DOHH2 (cell line): Measurements from ENCODE around the gene CASP2.

Experiments
- H3F3A ChIP-seq: fragments of 200-600 bp; sonication (generic), shearing (Covaris generic); 2 replicates; pipeline ENCODE4 v1.6.0; 2016; ENCODE audit warnings: antibody characterized with exemption, mild to moderate bottlenecking; ENCODE audit not compliant: control insufficient read depth, insufficient read depth
- H3K27ac ChIP-seq: fragments of 200-600 bp; sonication (generic); 2 replicates; pipeline ENCODE4 v1.5.1; 2014; ENCODE audit warnings: low read depth, mild to moderate bottlenecking, low read length, moderate library complexity
- H3K27me3 ChIP-seq: fragments of 200-600 bp; sonication (generic); 2 replicates; pipeline ENCODE4 v1.6.1; 2014; ENCODE audit warnings: mild to moderate bottlenecking, low read length, mixed read lengths; ENCODE audit not compliant: control insufficient read depth
- H3K36me3 ChIP-seq: fragments of 200-600 bp; sonication (generic); 2 replicates; pipeline ENCODE4 v1.6.1; 2014; ENCODE audit warnings: mild to moderate bottlenecking, low read length, moderate library complexity, mixed read lengths; ENCODE audit not compliant: control insufficient read depth
- H3K4me1 ChIP-seq: fragments of 200-600 bp; sonication (generic); 2 replicates; pipeline ENCODE4 v1.6.1; 2014; ENCODE audit warnings: mild to moderate bottlenecking, low read length, mixed read lengths; ENCODE audit not compliant: control insufficient read depth
- H3K4me2 ChIP-seq: fragments of 200-600 bp; sonication (generic); 2 replicates; pipeline ENCODE4 v1.6.0; 2014; ENCODE audit warnings: mild to moderate bottlenecking, low read length, moderate library complexity
- H3K4me3 ChIP-seq: fragments of 200-600 bp; sonication (generic); 2 replicates; pipeline ENCODE4 v1.5.1; 2014; ENCODE audit warnings: mild to moderate bottlenecking, low read length, mixed read lengths
- H3K79me2 ChIP-seq: fragments of 200-600 bp; sonication (generic); 2 replicates; pipeline ENCODE4 v1.6.1; 2014; ENCODE audit warnings: mild to moderate bottlenecking, low read length, mixed read lengths; ENCODE audit not compliant: control insufficient read depth
- H3K9me2 ChIP-seq: fragments of 200-600 bp; sonication (generic); replicated peaks from 2 replicates; pipeline ENCODE4 v1.6.1; 2014; ENCODE audit warnings: mild to moderate bottlenecking, low read length, mixed read lengths; ENCODE audit not compliant: control insufficient read depth
- H3K9me3 ChIP-seq: fragments of 200-600 bp; sonication (generic); 2 replicates; pipeline ENCODE4 v1.6.1; 2014; ENCODE audit warnings: antibody characterized with exemption, low read length, mixed read lengths; ENCODE audit not compliant: control insufficient read depth, insufficient read depth
- H4K20me1 ChIP-seq: fragments of 200-600 bp; sonication (generic); 2 replicates; pipeline ENCODE4 v1.6.0; 2014; ENCODE audit warnings: low read depth, mild to moderate bottlenecking, antibody characterized with exemption, low read length, moderate library complexity; ENCODE audit not compliant: control insufficient read depth, insufficient read depth
- CTCF ChIP-seq: fragments of 200-600 bp; sonication (generic); IDR thresholded peaks from one replicate; pipeline ENCODE4 v1.5.1; 2014; ENCODE audit warnings: antibody characterized with exemption, mild to moderate bottlenecking, low read depth, low read length; ENCODE audit not compliant: poor library complexity, severe bottlenecking
- EZH2phosphoT487 ChIP-seq: fragments of 200-600 bp; sonication (generic); IDR thresholded peaks from 2 replicates; pipeline ENCODE4 v1.6.1; 2017; ENCODE audit warnings: borderline replicate concordance, mild to moderate bottlenecking, antibody characterized with exemption, low read length, moderate library complexity, mixed read lengths

CASP2 gene

GRCh38 chr7:143284591-143285469 is 3.3 kb upstream of the CASP2 start, which contains the start of gene TMEM139:
TSS of gene TMEM139 (plus strand) at chr7:143284958. CDS start at chr7:143285958, 1,000 bp downstream.
- Histone ChIP-seq H3K4me3 (peak within 1 kb of the TSS; percentile 67), H3K36me3 (peaks cover 20% of the 10 kb centered on the region), H3K9me3 (peaks cover 7% of the 10 kb centered on the region), H3K9me2 (no peaks in the 10 kb centered on the region), H3K79me2 (peaks cover 16% of the 10 kb centered on the region), H3K4me2 (peak within 1 kb of the TSS; percentile 86), H3K27me3 (no peaks in the 10 kb centered on the region), H3K4me1 (peaks cover 37% of the 10 kb centered on the region), H3K27ac (peak within 1 kb of the TSS; percentile 51), H3F3A (0 out of 2 replicates have a peak, but pooled peaks cover 5% of the 10 kb centered on the region), H4K20me1 (peaks cover 10% of the 10 kb centered on the region; the same call in 1 of the 2 replicates)
- no peak for TF ChIP-seq EZH2phosphoT487
- no peak for TF ChIP-seq CTCF

GRCh38 chr7:143285470-143285778 is 2.7 kb upstream of the CASP2 start:
- H3K9me3 ChIP-seq = peaks cover 7% of the 10 kb centered on the region
- H3K9me2 ChIP-seq = no peaks in the 10 kb centered on the region
- H3F3A ChIP-seq = 0 out of 2 replicates have a peak, but pooled peaks cover 5% of the 10 kb centered on the region
- H3K27me3 ChIP-seq = no peaks in the 10 kb centered on the region
- peaks cover 12% of the 10 kb centered on the region; the same call in 1 of the 2 replicates for H4K20me1 ChIP-seq
- peaks cover 26% of the 10 kb centered on the region for H3K36me3 ChIP-seq
- H3K27ac ChIP-seq = no peak overlapping the region
- no peak for TF ChIP-seq EZH2phosphoT487
- no peak overlapping the region for H3K4me3 ChIP-seq
- H3K4me1 ChIP-seq = peaks cover 40% of the 10 kb centered on the region
- no peak overlapping the region for H3K4me2 ChIP-seq
- peaks cover 22% of the 10 kb centered on the region for H3K79me2 ChIP-seq

- Histone ChIP-seq H3K9me2 (no peaks in the 10 kb centered on the region), H3K27ac (no peak overlapping the region), H3K79me2 (peaks cover 28% of the 10 kb centered on the region), H4K20me1 (peaks cover 18% of the 10 kb centered on the region; the same call in 1 of the 2 replicates), H3K4me3 (no peak overlapping the region), H3K27me3 (no peaks in the 10 kb centered on the region), H3K4me1 (peaks cover 45% of the 10 kb centered on the region), H3K4me2 (no peak overlapping the region), H3F3A (no peaks in the 10 kb centered on the region), H3K9me3 (peaks cover 7% of the 10 kb centered on the region), H3K36me3 (peaks cover 31% of the 10 kb centered on the region)
- TF ChIP-seq CTCF = no peak
- TF ChIP-seq EZH2phosphoT487 = no peak
Measured at GRCh38 chr7:143285806-143286521, 2.2 kb upstream of the CASP2 start.
